GM12878 (cell line): ENCODE data around the gene MAMLD1. TPM values are rescaled to one million over a fixed set of nuclear protein-coding genes. Genes with fewer than 3 reads are reported as not detected.

Experiments
- CBFB ChIP-seq: IDR thresholded peaks from 2 replicates; pipeline ENCODE4 v1.6.1; 2016; ENCODE audit warnings: antibody characterized with exemption, low read depth
- EZH2 ChIP-seq: IDR thresholded peaks from 2 replicates; pipeline ENCODE4 v1.6.1; 2012; ENCODE audit warnings: low read depth, mild to moderate bottlenecking, control low read depth, inconsistent platforms, low read length, borderline replicate concordance; ENCODE audit not compliant: control insufficient read depth
- SPI1 ChIP-seq: IDR thresholded peaks from 2 replicates; pipeline ENCODE4 v1.6.1; 2011; ENCODE audit warnings: low read depth, mild to moderate bottlenecking, low read length, moderate library complexity, borderline replicate concordance; ENCODE audit not compliant: insufficient read depth
- polyA plus RNA-seq, 11 experiments: library from polyadenylated mRNA; depleted of rRNA in 4 of 11; unstranded in 6 of 11; stranded (reverse) in 5 of 11; fragments of >200 nt; fragmentation: Nextera tagmentation in 4 of 11; fragmentation: Illumina TruSeq in 1 of 11; extraction: Ambion mirVana in 4 of 11; extraction: Trizol in 1 of 11; gene quantifications; 1 replicate in 1 of 11; 2 replicates in 10 of 11; pipeline versions ENCODE4 v1.2.1 to v1.2.3, GENCODE V29; 2011 to 2016; ENCODE audit warnings: inconsistent platforms in 2 of 11, missing spikeins in 2 of 11, low read depth in 1 of 11
- total RNA-seq, 4 experiments: library from RNA; depleted of rRNA in 3 of 4; stranded (reverse); fragments of >200 nt in 3 of 4; fragmentation: Illumina TruSeq in 1 of 4; extraction: Trizol in 1 of 4; gene quantifications; 2 replicates each; pipeline versions ENCODE4 v1.2.1 to v1.2.3, GENCODE V29; 2013 to 2021
- TF ChIP-seq, protein P1 (sequence below): fragments of 450-650 bp; formaldehyde crosslinking; IDR thresholded peaks from 2 replicates; pipeline ENCODE4 v1.4.0; 2022; ENCODE audit warnings: mild to moderate bottlenecking, moderate library complexity
- TF ChIP-seq, protein P2 (sequence below): fragments of 450-650 bp; formaldehyde crosslinking; IDR thresholded peaks from 2 replicates; pipeline ENCODE4 v1.5.0; 2022; ENCODE audit warnings: mild to moderate bottlenecking, missing genetic modification characterization
- TF ChIP-seq, protein P3 (sequence below), 3 experiments: IDR thresholded peaks in 2 of 3; conservative IDR thresholded peaks in 1 of 3; 2 replicates each; pipeline ENCODE4 v1.5.1; 2011; ENCODE audit warnings: low read depth in 3 of 3, low read length in 3 of 3, mild to moderate bottlenecking in 3 of 3, control low read depth in 2 of 3, moderate library complexity in 2 of 3, inconsistent platforms in 1 of 3, mixed read lengths in 1 of 3; ENCODE audit not compliant: control insufficient read depth in 2 of 3, insufficient read depth in 1 of 3; ENCODE audit errors: extremely low read depth in 1 of 3

Gene MAMLD1
- total and polyA plus RNA-seq, 10 of the 15 experiments (the other 5 are each of a cell fraction or from before 2014, with no cell fraction given): 0.03 to 0.05 TPM; not detected in 8

DNA sequence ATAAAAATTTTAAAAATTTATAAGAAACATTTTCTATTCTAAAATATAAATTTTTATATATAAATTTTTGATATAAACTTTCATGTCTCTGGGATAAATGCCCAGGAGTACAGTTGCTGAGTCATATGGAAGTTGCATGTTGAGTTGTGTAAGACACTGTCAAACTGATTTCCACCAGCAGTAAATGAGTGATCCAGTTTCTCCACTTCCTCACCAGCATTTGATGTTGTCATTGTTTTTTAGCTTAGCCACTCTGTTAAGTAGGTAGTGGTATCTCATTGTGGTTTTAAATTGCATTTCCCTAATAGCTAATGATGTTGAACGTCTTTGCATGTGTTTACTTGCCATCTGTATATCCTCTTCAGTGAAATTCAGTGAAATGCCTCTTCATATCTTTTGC, 66.5 kb downstream of the MAMLD1 start (continued):
- TF ChIP-seq, protein P1, sequence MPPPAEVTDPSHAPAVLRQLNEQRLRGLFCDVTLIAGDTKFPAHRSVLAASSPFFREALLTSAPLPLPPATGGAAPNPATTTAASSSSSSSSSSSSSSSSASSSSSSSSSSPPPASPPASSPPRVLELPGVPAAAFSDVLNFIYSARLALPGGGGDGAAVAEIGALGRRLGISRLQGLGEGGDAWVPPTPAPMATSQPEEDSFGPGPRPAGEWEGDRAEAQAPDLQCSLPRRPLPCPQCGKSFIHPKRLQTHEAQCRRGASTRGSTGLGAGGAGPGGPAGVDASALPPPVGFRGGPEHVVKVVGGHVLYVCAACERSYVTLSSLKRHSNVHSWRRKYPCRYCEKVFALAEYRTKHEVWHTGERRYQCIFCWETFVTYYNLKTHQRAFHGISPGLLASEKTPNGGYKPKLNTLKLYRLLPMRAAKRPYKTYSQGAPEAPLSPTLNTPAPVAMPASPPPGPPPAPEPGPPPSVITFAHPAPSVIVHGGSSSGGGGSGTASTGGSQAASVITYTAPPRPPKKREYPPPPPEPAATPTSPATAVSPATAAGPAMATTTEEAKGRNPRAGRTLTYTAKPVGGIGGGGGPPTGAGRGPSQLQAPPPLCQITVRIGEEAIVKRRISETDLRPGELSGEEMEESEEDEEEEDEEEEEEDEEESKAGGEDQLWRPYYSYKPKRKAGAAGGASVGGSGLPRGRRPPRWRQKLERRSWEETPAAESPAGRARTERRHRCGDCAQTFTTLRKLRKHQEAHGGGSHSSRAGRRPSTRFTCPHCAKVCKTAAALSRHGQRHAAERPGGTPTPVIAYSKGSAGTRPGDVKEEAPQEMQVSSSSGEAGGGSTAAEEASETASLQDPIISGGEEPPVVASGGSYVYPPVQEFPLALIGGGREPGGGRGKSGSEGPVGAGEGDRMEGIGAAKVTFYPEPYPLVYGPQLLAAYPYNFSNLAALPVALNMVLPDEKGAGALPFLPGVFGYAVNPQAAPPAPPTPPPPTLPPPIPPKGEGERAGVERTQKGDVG (CRISPR knock-in tag): no peak
- TF ChIP-seq SPI1 (no peak), CBFB (no peak), EZH2 (no peak)
- TF ChIP-seq, protein P2, sequence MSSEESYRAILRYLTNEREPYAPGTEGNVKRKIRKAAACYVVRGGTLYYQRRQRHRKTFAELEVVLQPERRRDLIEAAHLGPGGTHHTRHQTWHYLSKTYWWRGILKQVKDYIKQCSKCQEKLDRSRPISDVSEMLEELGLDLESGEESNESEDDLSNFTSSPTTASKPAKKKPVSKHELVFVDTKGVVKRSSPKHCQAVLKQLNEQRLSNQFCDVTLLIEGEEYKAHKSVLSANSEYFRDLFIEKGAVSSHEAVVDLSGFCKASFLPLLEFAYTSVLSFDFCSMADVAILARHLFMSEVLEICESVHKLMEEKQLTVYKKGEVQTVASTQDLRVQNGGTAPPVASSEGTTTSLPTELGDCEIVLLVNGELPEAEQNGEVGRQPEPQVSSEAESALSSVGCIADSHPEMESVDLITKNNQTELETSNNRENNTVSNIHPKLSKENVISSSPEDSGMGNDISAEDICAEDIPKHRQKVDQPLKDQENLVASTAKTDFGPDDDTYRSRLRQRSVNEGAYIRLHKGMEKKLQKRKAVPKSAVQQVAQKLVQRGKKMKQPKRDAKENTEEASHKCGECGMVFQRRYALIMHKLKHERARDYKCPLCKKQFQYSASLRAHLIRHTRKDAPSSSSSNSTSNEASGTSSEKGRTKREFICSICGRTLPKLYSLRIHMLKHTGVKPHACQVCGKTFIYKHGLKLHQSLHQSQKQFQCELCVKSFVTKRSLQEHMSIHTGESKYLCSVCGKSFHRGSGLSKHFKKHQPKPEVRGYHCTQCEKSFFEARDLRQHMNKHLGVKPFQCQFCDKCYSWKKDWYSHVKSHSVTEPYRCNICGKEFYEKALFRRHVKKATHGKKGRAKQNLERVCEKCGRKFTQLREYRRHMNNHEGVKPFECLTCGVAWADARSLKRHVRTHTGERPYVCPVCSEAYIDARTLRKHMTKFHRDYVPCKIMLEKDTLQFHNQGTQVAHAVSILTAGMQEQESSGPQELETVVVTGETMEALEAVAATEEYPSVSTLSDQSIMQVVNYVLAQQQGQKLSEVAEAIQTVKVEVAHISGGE (CRISPR knock-in tag): no peak
- TF ChIP-seq, protein P3, sequence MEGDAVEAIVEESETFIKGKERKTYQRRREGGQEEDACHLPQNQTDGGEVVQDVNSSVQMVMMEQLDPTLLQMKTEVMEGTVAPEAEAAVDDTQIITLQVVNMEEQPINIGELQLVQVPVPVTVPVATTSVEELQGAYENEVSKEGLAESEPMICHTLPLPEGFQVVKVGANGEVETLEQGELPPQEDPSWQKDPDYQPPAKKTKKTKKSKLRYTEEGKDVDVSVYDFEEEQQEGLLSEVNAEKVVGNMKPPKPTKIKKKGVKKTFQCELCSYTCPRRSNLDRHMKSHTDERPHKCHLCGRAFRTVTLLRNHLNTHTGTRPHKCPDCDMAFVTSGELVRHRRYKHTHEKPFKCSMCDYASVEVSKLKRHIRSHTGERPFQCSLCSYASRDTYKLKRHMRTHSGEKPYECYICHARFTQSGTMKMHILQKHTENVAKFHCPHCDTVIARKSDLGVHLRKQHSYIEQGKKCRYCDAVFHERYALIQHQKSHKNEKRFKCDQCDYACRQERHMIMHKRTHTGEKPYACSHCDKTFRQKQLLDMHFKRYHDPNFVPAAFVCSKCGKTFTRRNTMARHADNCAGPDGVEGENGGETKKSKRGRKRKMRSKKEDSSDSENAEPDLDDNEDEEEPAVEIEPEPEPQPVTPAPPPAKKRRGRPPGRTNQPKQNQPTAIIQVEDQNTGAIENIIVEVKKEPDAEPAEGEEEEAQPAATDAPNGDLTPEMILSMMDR (IDR thresholded peaks at IDR 0.05 in 2 of 3, conservative IDR thresholded peaks at IDR 0.05 in 1 of 3; ENCODE audit: control insufficient read depth in 2 of 3, extremely low read depth in 1 of 3, insufficient read depth in 1 of 3, low read depth in 3 of 3, low read length in 3 of 3): no peak
